H1 (cell line): ENCODE results near the gene ADAMTS17. TPM values are rescaled to one million over a fixed set of nuclear protein-coding genes. Genes with fewer than 3 reads are reported as not detected.

Experiments used
- ATF2 ChIP-seq: IDR thresholded peaks from 2 replicates; pipeline ENCODE4 v1.6.1; 2012; ENCODE audit warnings: low read length, inconsistent platforms
- E2F6 ChIP-seq: IDR thresholded peaks from 2 replicates; pipeline ENCODE4 v1.6.1; 2012; ENCODE audit warnings: inconsistent platforms
- JUN ChIP-seq: IDR thresholded peaks from 2 replicates; pipeline ENCODE4 v1.6.1; 2011; ENCODE audit warnings: low read depth, mild to moderate bottlenecking, improper control_type of control experiment, low read length
- KDM4A ChIP-seq: IDR thresholded peaks from one replicate; pipeline ENCODE4 v1.7.1; 2012; ENCODE audit warnings: low read depth, mild to moderate bottlenecking, moderate library complexity, low read length, inconsistent platforms; ENCODE audit not compliant: severe bottlenecking
- MAFK ChIP-seq: IDR thresholded peaks from 2 replicates; pipeline ENCODE4 v1.6.1; 2012; ENCODE audit warnings: low read depth, mild to moderate bottlenecking, improper control_type of control experiment, low read length
- SP4 ChIP-seq: IDR thresholded peaks from 2 replicates; pipeline ENCODE4 v1.6.1; 2012; ENCODE audit warnings: low read length, inconsistent platforms
- polyA plus RNA-seq, 7 experiments: library from polyadenylated mRNA; depleted of rRNA in 3 of 7; stranded (reverse) in 5 of 7; unstranded in 2 of 7; fragments of >200 nt in 5 of 7; fragments of 200-250 nt in 2 of 7; gene quantifications; 1 replicate in 5 of 7; 2 replicates in 1 of 7; 4 replicates in 1 of 7; pipeline versions ENCODE4 v1.2.1 to v1.2.3, GENCODE V29; 2011 to 2013; ENCODE audit warnings: missing spikeins in 2 of 7, mixed read lengths in 2 of 7
- total RNA-seq: library from RNA; stranded (reverse); fragmentation: NEBNext Ultra II Directional; extraction: Animal tissue kit (Norgen Biotek cat#: 25700); gene quantifications from 2 replicates; pipeline ENCODE4 v1.2.1, GENCODE V29; 2021

Gene ADAMTS17
- total and polyA plus RNA-seq, 2 of the 8 experiments (the other 6 are each of a cell fraction or from before 2014, with no cell fraction given), result 0.51 to 1.7 TPM

GRCh38 chr15:100230784-100231183 lies 111.0 kb downstream of the ADAMTS17 start (continued):
- TF ChIP-seq ATF2 (no peak), KDM4A (no peak), SP4 (no peak), JUN (no peak), MAFK (no peak), E2F6 (no peak)
